Measurements from ENCODE around the gene ANHX.
"Not testable (repeated sequence)": the region's sequence is repeated elsewhere in the genome, so short reads cannot be mapped to it uniquely, and the experiment has no call there.

ANHX gene

GRCh38 chr12:133235401-133236112, at the start of gene ANHX:
ANHX (minus strand) TSS chr12:133235877; CDS start chr12:133234356, 1,521 bp downstream.
- TF ChIP-seq YY1 (IDR thresholded peaks at IDR 0.05; ENCODE audit: insufficient read depth, insufficient read length) (no peak), SUZ12 (IDR thresholded peaks at IDR 0.05; ENCODE audit: extremely low read depth, insufficient read depth, insufficient read length) (no peak), ZNF274 (IDR thresholded peaks at IDR 0.05; ENCODE audit: low read depth, low read length) (no peak)
- Histone ChIP-seq H3K4me3 (ENCODE audit: insufficient read length, low read depth) (peak within 1 kb of the TSS; percentile 64), H3K4me1 (ENCODE audit: insufficient read depth, insufficient read length) (no peaks in the 10 kb centered on the region), H3K9me3 (ENCODE audit: insufficient read depth, low read length) (peaks cover 9% of the 10 kb centered on the region; the same call in 1 of the 2 replicates), H3K27me3 (ENCODE audit: insufficient read depth, insufficient read length) (peaks cover 14% of the 10 kb centered on the region), H3K36me3 (ENCODE audit: insufficient read depth, insufficient read length, low read length) (no peaks in the 10 kb centered on the region), H3K9ac (ENCODE audit: insufficient read length, low read depth) (peak within 1 kb of the TSS; percentile 74)
- DNase-seq (ENCODE audit: low read depth, low spot score), result no peak

GRCh38 chr12:133264668-133265067, 29.0 kb upstream of the ANHX start:
- not testable (repeated sequence) for H3K9me3 ChIP-seq (ENCODE audit: insufficient read depth, low read length); H3K4me1 ChIP-seq (ENCODE audit: insufficient read depth, insufficient read length); H3K4me3 ChIP-seq (ENCODE audit: insufficient read length, low read depth); DNase-seq (ENCODE audit: low read depth, low spot score); H3K9ac ChIP-seq (ENCODE audit: insufficient read length, low read depth); H3K36me3 ChIP-seq (ENCODE audit: insufficient read depth, insufficient read length, low read length); H3K27me3 ChIP-seq (ENCODE audit: insufficient read depth, insufficient read length)

- H3K9me3 ChIP-seq (ENCODE audit: insufficient read depth, low read length), result no peaks in the 10 kb centered on the region
- no peak for DNase-seq (ENCODE audit: low read depth, low spot score)
- no peak for TF ChIP-seq YY1 (IDR thresholded peaks at IDR 0.05; ENCODE audit: insufficient read depth, insufficient read length)
- TF ChIP-seq SUZ12 (IDR thresholded peaks at IDR 0.05; ENCODE audit: extremely low read depth, insufficient read depth, insufficient read length), result no peak
- no peak for TF ChIP-seq ZNF274 (IDR thresholded peaks at IDR 0.05; ENCODE audit: low read depth, low read length)
- no peak overlapping the region for H3K4me3 ChIP-seq (ENCODE audit: insufficient read length, low read depth)
- H3K36me3 ChIP-seq (ENCODE audit: insufficient read depth, insufficient read length, low read length), result no peaks in the 10 kb centered on the region
- H3K9ac ChIP-seq (ENCODE audit: insufficient read length, low read depth), result no peak overlapping the region
- H3K27me3 ChIP-seq (ENCODE audit: insufficient read depth, insufficient read length), result no peaks in the 10 kb centered on the region
- no peaks in the 10 kb centered on the region for H3K4me1 ChIP-seq (ENCODE audit: insufficient read depth, insufficient read length)
Observed at GRCh38 chr12:133264173-133264572, 28.5 kb upstream of the ANHX start.

- Histone ChIP-seq H3K9ac (ENCODE audit: insufficient read length, low read depth) (no peak overlapping the region), H3K4me1 (ENCODE audit: insufficient read depth, insufficient read length) (no peaks in the 10 kb centered on the region), H3K36me3 (ENCODE audit: insufficient read depth, insufficient read length, low read length) (no peaks in the 10 kb centered on the region), H3K27me3 (ENCODE audit: insufficient read depth, insufficient read length) (no peaks in the 10 kb centered on the region), H3K9me3 (ENCODE audit: insufficient read depth, low read length) (no peaks in the 10 kb centered on the region), H3K4me3 (ENCODE audit: insufficient read length, low read depth) (no peak overlapping the region)
- no peak for DNase-seq (ENCODE audit: low read depth, low spot score)
- TF ChIP-seq ZNF274 (IDR thresholded peaks at IDR 0.05; ENCODE audit: low read depth, low read length) (no peak), SUZ12 (IDR thresholded peaks at IDR 0.05; ENCODE audit: extremely low read depth, insufficient read depth, insufficient read length) (no peak), YY1 (IDR thresholded peaks at IDR 0.05; ENCODE audit: insufficient read depth, insufficient read length) (no peak)
Observed at GRCh38 chr12:133256321-133256720, 20.6 kb upstream of the ANHX start.

- not testable (repeated sequence) for H3K9ac ChIP-seq (ENCODE audit: insufficient read length, low read depth); H3K4me3 ChIP-seq (ENCODE audit: insufficient read length, low read depth); H3K36me3 ChIP-seq (ENCODE audit: insufficient read depth, insufficient read length, low read length); DNase-seq (ENCODE audit: low read depth, low spot score); H3K9me3 ChIP-seq (ENCODE audit: insufficient read depth, low read length); H3K27me3 ChIP-seq (ENCODE audit: insufficient read depth, insufficient read length); H3K4me1 ChIP-seq (ENCODE audit: insufficient read depth, insufficient read length)
Observed at GRCh38 chr12:133255833-133256232, 20.2 kb upstream of the ANHX start.

GRCh38 chr12:133251732-133252131, 16.1 kb upstream of the ANHX start:
- Histone ChIP-seq H3K4me1 (ENCODE audit: insufficient read depth, insufficient read length) (no peaks in the 10 kb centered on the region), H3K36me3 (ENCODE audit: insufficient read depth, insufficient read length, low read length) (no peaks in the 10 kb centered on the region), H3K27me3 (ENCODE audit: insufficient read depth, insufficient read length) (no peaks in the 10 kb centered on the region), H3K9me3 (ENCODE audit: insufficient read depth, low read length) (no peaks in the 10 kb centered on the region), H3K4me3 (ENCODE audit: insufficient read length, low read depth) (no peak overlapping the region), H3K9ac (ENCODE audit: insufficient read length, low read depth) (no peak overlapping the region)
- DNase-seq (ENCODE audit: low read depth, low spot score), result no peak
- TF ChIP-seq YY1 (IDR thresholded peaks at IDR 0.05; ENCODE audit: insufficient read depth, insufficient read length), result no peak
- no peak for TF ChIP-seq ZNF274 (IDR thresholded peaks at IDR 0.05; ENCODE audit: low read depth, low read length)
- TF ChIP-seq SUZ12 (IDR thresholded peaks at IDR 0.05; ENCODE audit: extremely low read depth, insufficient read depth, insufficient read length), result no peak

- TF ChIP-seq YY1 (IDR thresholded peaks at IDR 0.05; ENCODE audit: insufficient read depth, insufficient read length) (no peak), SUZ12 (IDR thresholded peaks at IDR 0.05; ENCODE audit: extremely low read depth, insufficient read depth, insufficient read length) (no peak), ZNF274 (IDR thresholded peaks at IDR 0.05; ENCODE audit: low read depth, low read length) (no peak)
- peaks cover 18% of the 10 kb centered on the region for H3K27me3 ChIP-seq (ENCODE audit: insufficient read depth, insufficient read length)
Observed at GRCh38 chr12:133236556-133236955, 879 bp upstream of the ANHX start.

More at GRCh38 chr12:133236556-133236955, 879 bp upstream of the ANHX start:
- no peak for DNase-seq (ENCODE audit: low read depth, low spot score)
- peaks cover 9% of the 10 kb centered on the region; the same call in 1 of the 2 replicates for H3K9me3 ChIP-seq (ENCODE audit: insufficient read depth, low read length)
- H3K36me3 ChIP-seq (ENCODE audit: insufficient read depth, insufficient read length, low read length), result no peaks in the 10 kb centered on the region
- H3K4me1 ChIP-seq (ENCODE audit: insufficient read depth, insufficient read length), result no peaks in the 10 kb centered on the region
- peak overlapping the region; percentile 64 for H3K4me3 ChIP-seq (ENCODE audit: insufficient read length, low read depth)
- H3K9ac ChIP-seq (ENCODE audit: insufficient read length, low read depth), result peak overlapping the region; percentile 74

Measured in NT2/D1 (cell line).